Tibial nerve (tissue), 4 donors: ENCODE data around the gene HOXD13. TPM values are rescaled to one million over a fixed set of nuclear protein-coding genes. Genes with fewer than 3 reads are reported as not detected.

Experiments
- DNase-seq, 2 donors: peaks; one replicate each; pipeline ENCODE4 v3.0.0-alpha.2; 2019; ENCODE audit warnings: low spot score in 2 of 2
- H3K27ac ChIP-seq, 4 donors: fragments of 200-600 bp; sonication (generic) in 3 of 4; one replicate each; pipeline ENCODE4 v1.5.1; 2017 to 2019; ENCODE audit warnings: mild to moderate bottlenecking in 1 of 4
- H3K27me3 ChIP-seq, 2 donors: fragments of 200-600 bp; sonication (generic) in 1 of 2; one replicate each; pipeline versions ENCODE4 v1.5.1 to v1.6.0; 2017 to 2019
- H3K36me3 ChIP-seq, 3 donors: fragments of 200-600 bp; sonication (generic); one replicate each; pipeline ENCODE4 v1.5.1; 2018 to 2019
- H3K4me1 ChIP-seq, 4 donors: fragments of 200-600 bp; sonication (generic) in 3 of 4; one replicate each; pipeline ENCODE4 v1.5.1; 2017 to 2019
- H3K4me3 ChIP-seq, 4 donors: fragments of 200-600 bp; sonication (generic) in 3 of 4; one replicate each; pipeline ENCODE4 v1.5.1; 2017 to 2019; ENCODE audit warnings: mild to moderate bottlenecking in 1 of 4, moderate library complexity in 1 of 4
- H3K9me3 ChIP-seq, 4 donors: fragments of 200-600 bp; sonication (generic) in 3 of 4; one replicate each; pipeline ENCODE4 v1.5.1; 2017 to 2019
- CTCF ChIP-seq, 5 experiments: fragments of 200-600 bp in 3 of 5; fragments of 450-650 bp in 2 of 5; sonication (generic) in 3 of 5; IDR thresholded peaks; one replicate each; pipeline ENCODE4 v1.5.1; 2016 to 2019; ENCODE audit warnings: antibody characterized with exemption in 5 of 5, mild to moderate bottlenecking in 3 of 5, moderate library complexity in 2 of 5
- EP300 ChIP-seq, 2 donors: sonication (generic); formaldehyde crosslinking; IDR thresholded peaks; one replicate each; pipeline ENCODE4 v1.6.1; 2017; ENCODE audit warnings: antibody characterized with exemption in 2 of 2, mild to moderate bottlenecking in 1 of 2
- POLR2A ChIP-seq, 2 donors: fragments of 450-650 bp; IDR thresholded peaks; one replicate each; pipeline ENCODE4 v1.6.1; 2017; ENCODE audit warnings: antibody characterized with exemption in 2 of 2, mild to moderate bottlenecking in 2 of 2, moderate library complexity in 2 of 2
- WGBS, 2 donors: methylation state at CpG; one replicate each; pipeline ENCODE4 v1.1.5; 2018; 5-methylcytosine and 5-hydroxymethylcytosine counted together
- total RNA-seq, 4 donors: library from RNA; depleted of rRNA; stranded (reverse); fragments of >200 nt; gene quantifications; one replicate each; pipeline ENCODE4 v1.1.0, GENCODE V29; 2016

Gene HOXD13
- total RNA-seq, 4 donors from 2014 or later = 0.21 TPM; not detected in 3

DNA sequence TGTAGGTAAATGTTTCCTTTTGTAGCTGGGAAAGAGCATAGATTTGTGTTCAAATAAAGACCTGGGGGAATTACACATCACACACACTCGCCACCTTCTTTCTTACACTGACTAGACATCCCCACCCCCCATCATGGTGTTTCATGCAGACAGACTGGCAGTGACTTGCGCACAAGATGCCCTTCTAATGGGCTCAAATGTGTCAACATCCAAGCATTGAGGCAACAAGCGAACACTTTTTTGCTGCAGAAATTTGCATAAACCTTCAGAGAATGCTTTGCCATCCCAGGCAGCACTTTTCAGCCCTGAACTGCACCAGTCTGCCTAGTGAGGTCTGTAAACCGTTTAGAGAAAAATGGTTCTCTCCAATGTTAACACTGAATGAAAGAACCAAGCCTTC is 41.5 kb downstream of the HOXD13 start:
- Histone ChIP-seq H3K4me3 (no peak overlapping the region), H3K27me3 (peaks cover 0 to 77% of the 10 kb centered on the region in 2 donors), H3K36me3 (no peaks in the 10 kb centered on the region), H3K9me3 (no peaks in the 10 kb centered on the region), H3K4me1 (peaks cover 0 to 49% (median 2%) of the 10 kb centered on the region in 4 donors), H3K27ac (peak overlapping the region in 1 of 4 donors; percentile 90)
- no peak for TF ChIP-seq POLR2A (IDR thresholded peaks at IDR 0.05)
- no peak for TF ChIP-seq CTCF (IDR thresholded peaks at IDR 0.05)
- TF ChIP-seq EP300 (IDR thresholded peaks at IDR 0.05) = no peak
- no peak for DNase-seq
- WGBS, 2 donors = 79 to 80% methylated on average over 4 of the region's 4 CpGs

GRCh38 chr2:176135035-176135440 is 42.5 kb downstream of the HOXD13 start:
- Histone ChIP-seq H3K4me3 (peak overlapping the region in 1 of 4 donors; percentile 70), H3K27me3 (peaks cover 0 to 80% of the 10 kb centered on the region in 2 donors), H3K9me3 (no peaks in the 10 kb centered on the region), H3K36me3 (no peaks in the 10 kb centered on the region), H3K27ac (peak overlapping the region in 2 of 4 donors; percentile 87 to 90), H3K4me1 (peaks cover 0 to 49% (median 2%) of the 10 kb centered on the region in 4 donors)
- no peak for DNase-seq
- TF ChIP-seq CTCF (IDR thresholded peaks at IDR 0.05) (peak in 1 of 5 experiments; percentile 9), EP300 (IDR thresholded peaks at IDR 0.05) (no peak)

- Histone ChIP-seq H3K4me1 (peaks cover 0 to 47% (median 2%) of the 10 kb centered on the region in 4 donors), H3K9me3 (no peaks in the 10 kb centered on the region), H3K36me3 (no peaks in the 10 kb centered on the region), H3K4me3 (peak overlapping the region; percentile 49 to 70 (median 62)), H3K27me3 (peaks cover 0 to 75% of the 10 kb centered on the region in 2 donors), H3K27ac (peak overlapping the region; percentile 77 to 90 (median 88))
- no peak for TF ChIP-seq EP300 (IDR thresholded peaks at IDR 0.05)
- no peak for TF ChIP-seq CTCF (IDR thresholded peaks at IDR 0.05)
- peak in 1 of 2 donors; percentile 4 for TF ChIP-seq POLR2A (IDR thresholded peaks at IDR 0.05)
- no peak for DNase-seq
- WGBS, 2 donors = 2% methylated on average over 59 to 70 of the region's 71 CpGs
Measured at GRCh38 chr2:176136374-176137251, 44.1 kb downstream of the HOXD13 start.

DNA sequence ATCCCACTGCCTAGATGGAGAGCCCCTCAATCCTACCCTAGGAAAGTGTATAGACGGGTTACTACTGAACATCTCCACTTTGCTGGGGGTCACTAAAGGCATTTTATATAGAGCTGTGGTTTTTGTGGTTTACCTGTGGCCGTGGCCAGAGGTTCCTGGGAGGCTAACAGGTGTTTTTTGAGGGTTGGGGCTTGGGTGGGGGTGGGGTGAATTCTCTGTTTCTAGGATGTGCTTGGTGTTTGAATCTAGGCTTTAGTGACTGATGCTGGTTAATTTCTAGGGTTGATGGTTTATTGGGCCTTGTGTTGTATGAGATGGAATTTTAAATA is 44.7 kb downstream of the HOXD13 start:
- 36 to 44% methylated on average over 2 of the region's 2 CpGs for WGBS, 2 donors
- no peaks in the 10 kb centered on the region for H3K9me3 ChIP-seq
- peaks cover 0 to 71% of the 10 kb centered on the region in 2 donors for H3K27me3 ChIP-seq
- H3K36me3 ChIP-seq = no peaks in the 10 kb centered on the region
- H3K27ac ChIP-seq = peak overlapping the region; percentile 77 to 90 (median 88)
- TF ChIP-seq POLR2A (IDR thresholded peaks at IDR 0.05) = no peak
- no peak for TF ChIP-seq EP300 (IDR thresholded peaks at IDR 0.05)
- no peak for TF ChIP-seq CTCF (IDR thresholded peaks at IDR 0.05)
- peaks cover 0 to 47% (median 2%) of the 10 kb centered on the region in 4 donors for H3K4me1 ChIP-seq
- DNase-seq = no peak
- H3K4me3 ChIP-seq = peak overlapping the region; percentile 49 to 70 (median 62)

DNA sequence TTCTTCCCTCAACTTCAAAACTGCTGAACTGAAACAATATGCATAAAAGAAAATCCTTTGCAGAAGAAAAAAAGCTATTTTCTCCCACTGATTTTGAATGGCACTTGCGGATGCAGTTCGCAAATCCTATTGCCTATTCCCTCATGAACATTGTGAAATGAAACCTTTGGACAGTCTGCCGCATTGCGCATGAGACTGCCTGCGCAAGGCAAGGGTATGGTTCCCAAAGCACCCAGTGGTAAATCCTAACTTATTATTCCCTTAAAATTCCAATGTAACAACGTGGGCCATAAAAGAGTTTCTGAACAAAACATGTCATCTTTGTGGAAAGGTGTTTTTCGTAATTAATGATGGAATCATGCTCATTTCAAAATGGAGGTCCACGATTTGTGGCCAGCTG is 45.4 kb downstream of the HOXD13 start:
- peaks cover 0 to 64% of the 10 kb centered on the region in 2 donors for H3K27me3 ChIP-seq
- H3K36me3 ChIP-seq = no peaks in the 10 kb centered on the region
- WGBS, 2 donors = 81 to 82% methylated on average over 8 of the region's 8 CpGs
- H3K4me3 ChIP-seq = peak overlapping the region in 1 of 4 donors; percentile 70
- DNase-seq = no peak
- H3K4me1 ChIP-seq = peaks cover 0 to 47% (median 2%) of the 10 kb centered on the region in 4 donors
- H3K27ac ChIP-seq = peak overlapping the region in 3 of 4 donors; percentile 18 to 90 (median 70)
- TF ChIP-seq EP300 (IDR thresholded peaks at IDR 0.05) (no peak), CTCF (IDR thresholded peaks at IDR 0.05) (no peak), POLR2A (IDR thresholded peaks at IDR 0.05) (no peak)
- no peaks in the 10 kb centered on the region for H3K9me3 ChIP-seq
